ENCODE measurements around the gene PTPRD.

The PTPRD gene

DNA sequence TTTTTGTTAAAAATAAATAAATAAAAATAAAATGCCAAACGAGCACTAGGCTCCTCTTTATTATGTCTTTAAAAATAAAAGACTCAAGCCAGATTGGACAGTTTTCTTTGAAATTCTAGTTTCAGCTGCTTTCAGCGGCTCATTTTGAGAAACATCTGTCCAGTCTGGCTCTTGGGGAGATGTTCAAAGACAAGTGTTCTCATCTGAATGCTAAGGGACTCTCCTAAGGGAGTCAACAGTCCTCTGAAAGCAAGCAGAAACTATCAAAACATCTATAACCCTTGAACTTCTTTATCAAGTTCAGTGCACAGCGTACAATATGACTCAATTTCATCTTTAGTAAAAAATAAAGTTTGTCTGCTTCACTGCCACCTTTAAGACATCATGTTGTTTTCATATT is 1927.0 kb downstream of the PTPRD start:
- TF ChIP-seq FOXP2 (optimal IDR thresholded peaks at IDR 0.05; ENCODE audit: borderline replicate concordance, extremely low read depth, extremely low read length, insufficient read depth) (no peak), SIN3A (IDR thresholded peaks at IDR 0.05; ENCODE audit: borderline replicate concordance, insufficient read depth, low read length) (no peak), TAF1 (IDR thresholded peaks at IDR 0.05; ENCODE audit: borderline replicate concordance, insufficient read depth, low read length) (no peak), POLR2AphosphoS5 (IDR thresholded peaks at IDR 0.05; ENCODE audit: low read depth, low read length) (no peak)
- TF ChIP-seq, protein P1, sequence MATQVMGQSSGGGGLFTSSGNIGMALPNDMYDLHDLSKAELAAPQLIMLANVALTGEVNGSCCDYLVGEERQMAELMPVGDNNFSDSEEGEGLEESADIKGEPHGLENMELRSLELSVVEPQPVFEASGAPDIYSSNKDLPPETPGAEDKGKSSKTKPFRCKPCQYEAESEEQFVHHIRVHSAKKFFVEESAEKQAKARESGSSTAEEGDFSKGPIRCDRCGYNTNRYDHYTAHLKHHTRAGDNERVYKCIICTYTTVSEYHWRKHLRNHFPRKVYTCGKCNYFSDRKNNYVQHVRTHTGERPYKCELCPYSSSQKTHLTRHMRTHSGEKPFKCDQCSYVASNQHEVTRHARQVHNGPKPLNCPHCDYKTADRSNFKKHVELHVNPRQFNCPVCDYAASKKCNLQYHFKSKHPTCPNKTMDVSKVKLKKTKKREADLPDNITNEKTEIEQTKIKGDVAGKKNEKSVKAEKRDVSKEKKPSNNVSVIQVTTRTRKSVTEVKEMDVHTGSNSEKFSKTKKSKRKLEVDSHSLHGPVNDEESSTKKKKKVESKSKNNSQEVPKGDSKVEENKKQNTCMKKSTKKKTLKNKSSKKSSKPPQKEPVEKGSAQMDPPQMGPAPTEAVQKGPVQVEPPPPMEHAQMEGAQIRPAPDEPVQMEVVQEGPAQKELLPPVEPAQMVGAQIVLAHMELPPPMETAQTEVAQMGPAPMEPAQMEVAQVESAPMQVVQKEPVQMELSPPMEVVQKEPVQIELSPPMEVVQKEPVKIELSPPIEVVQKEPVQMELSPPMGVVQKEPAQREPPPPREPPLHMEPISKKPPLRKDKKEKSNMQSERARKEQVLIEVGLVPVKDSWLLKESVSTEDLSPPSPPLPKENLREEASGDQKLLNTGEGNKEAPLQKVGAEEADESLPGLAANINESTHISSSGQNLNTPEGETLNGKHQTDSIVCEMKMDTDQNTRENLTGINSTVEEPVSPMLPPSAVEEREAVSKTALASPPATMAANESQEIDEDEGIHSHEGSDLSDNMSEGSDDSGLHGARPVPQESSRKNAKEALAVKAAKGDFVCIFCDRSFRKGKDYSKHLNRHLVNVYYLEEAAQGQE (IDR thresholded peaks at IDR 0.05; ENCODE audit: insufficient read depth in 1 of 2, low read depth in 2 of 2, low read length in 2 of 2) = no peak

DNA sequence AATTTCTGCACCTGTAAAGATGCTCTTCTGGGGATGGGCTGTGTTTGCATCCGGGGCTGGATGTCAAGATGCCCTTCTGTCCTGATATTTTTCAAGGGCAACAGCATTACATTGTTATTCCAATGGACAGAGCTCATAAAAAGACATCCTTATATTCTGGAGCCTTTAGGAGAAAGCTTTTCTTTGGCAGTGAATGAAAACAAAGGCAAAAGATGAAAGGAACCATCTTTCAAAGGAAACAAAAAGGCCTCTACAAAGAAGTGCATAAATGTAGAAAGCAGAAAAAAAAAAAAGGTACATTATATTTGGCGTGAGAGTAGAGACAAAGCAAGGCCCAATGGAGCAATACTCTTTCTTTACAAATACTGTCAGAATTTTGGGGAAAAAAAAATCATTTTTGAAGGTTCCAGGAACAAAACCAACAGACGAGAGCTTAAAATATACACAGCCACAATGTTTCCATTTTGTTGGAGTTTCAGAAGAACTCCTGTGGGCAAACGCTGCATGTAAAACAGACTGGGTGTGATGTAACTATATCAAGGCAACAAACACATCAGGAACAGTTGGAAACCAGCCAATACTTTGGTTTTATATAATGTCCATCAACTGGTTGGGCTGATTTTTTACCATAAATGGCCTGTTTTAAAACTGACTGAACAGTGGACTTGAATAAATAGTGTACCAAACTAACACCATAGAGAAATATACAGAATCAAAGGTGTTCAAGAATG is 1927.7 kb downstream of the PTPRD start:
- TF ChIP-seq TAF1 (IDR thresholded peaks at IDR 0.05; ENCODE audit: borderline replicate concordance, insufficient read depth, low read length) = no peak

DNA sequence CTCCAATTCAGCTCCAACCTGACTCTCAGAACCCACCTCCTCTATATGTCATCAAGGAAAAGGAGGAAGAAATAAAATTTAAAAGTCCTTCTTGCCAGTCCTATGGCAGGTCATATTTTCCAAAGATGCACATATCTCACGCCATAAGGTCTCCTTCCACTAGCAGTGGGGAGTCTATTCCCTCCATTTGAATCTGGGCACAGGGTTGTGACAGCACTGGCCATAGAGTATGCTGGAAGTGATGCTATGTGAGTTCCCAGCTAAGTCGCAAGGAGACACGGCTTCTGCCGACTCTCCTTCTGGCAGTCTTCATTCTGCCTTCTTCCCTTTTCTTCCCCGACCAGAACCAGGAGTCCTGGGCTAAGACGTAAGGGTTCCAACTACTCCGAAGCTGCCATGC is 1929.3 kb downstream of the PTPRD start:
- no peak for TF ChIP-seq SIN3A (IDR thresholded peaks at IDR 0.05; ENCODE audit: borderline replicate concordance, insufficient read depth, low read length)
- no peak for TF ChIP-seq FOXP2 (optimal IDR thresholded peaks at IDR 0.05; ENCODE audit: borderline replicate concordance, extremely low read depth, extremely low read length, insufficient read depth)
- no peak for TF ChIP-seq POLR2AphosphoS5 (IDR thresholded peaks at IDR 0.05; ENCODE audit: low read depth, low read length)
- no peak for TF ChIP-seq TAF1 (IDR thresholded peaks at IDR 0.05; ENCODE audit: borderline replicate concordance, insufficient read depth, low read length)
- TF ChIP-seq, protein P1 (IDR thresholded peaks at IDR 0.05; ENCODE audit: insufficient read depth in 1 of 2, low read depth in 2 of 2, low read length in 2 of 2) = no peak

DNA sequence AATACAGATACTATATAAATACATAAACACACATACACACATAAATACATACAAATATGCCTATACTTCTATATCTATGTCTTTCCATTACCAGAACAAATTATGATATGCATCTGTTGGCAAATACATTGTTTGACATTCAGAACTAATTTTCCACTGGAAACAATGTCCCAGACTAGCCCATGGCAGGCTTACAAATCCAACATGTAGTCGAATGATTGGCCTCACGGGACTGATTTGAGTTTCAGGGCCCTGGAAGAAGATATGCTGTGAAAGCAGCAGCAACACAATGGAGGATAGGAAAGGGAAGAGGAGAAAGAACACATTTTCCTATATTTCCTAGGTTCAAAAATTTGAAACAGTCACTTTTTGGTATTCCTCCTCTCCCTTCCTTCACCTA is 1932.1 kb downstream of the PTPRD start:
- TF ChIP-seq POLR2AphosphoS5 (IDR thresholded peaks at IDR 0.05; ENCODE audit: low read depth, low read length) (no peak), TAF1 (IDR thresholded peaks at IDR 0.05; ENCODE audit: borderline replicate concordance, insufficient read depth, low read length) (no peak), SIN3A (IDR thresholded peaks at IDR 0.05; ENCODE audit: borderline replicate concordance, insufficient read depth, low read length) (no peak), FOXP2 (optimal IDR thresholded peaks at IDR 0.05; ENCODE audit: borderline replicate concordance, extremely low read depth, extremely low read length, insufficient read depth) (no peak)
- TF ChIP-seq, protein P1 (IDR thresholded peaks at IDR 0.05; ENCODE audit: insufficient read depth in 1 of 2, low read depth in 2 of 2, low read length in 2 of 2) = no peak

DNA sequence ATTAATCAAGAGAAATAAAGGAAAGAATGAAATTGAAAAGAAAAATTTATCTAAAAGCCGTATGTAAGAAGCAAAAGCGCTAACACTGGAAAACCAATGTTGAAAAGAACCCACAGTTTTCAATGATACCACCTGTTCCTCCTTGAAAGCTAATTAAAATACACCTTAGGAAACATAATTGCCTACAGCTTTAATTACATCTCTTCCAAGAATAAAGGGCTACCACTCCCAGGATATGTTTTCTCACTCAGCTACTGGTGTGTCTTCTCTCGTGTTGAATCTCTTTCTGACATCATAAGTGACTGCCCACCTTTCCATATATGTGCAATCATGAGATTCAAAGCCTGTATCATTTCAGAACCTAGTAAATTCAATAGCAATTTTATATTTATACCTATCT is 1932.6 kb downstream of the PTPRD start:
- TF ChIP-seq TAF1 (IDR thresholded peaks at IDR 0.05; ENCODE audit: borderline replicate concordance, insufficient read depth, low read length) = no peak
- TF ChIP-seq, protein P1 (IDR thresholded peaks at IDR 0.05; ENCODE audit: insufficient read depth in 1 of 2, low read depth in 2 of 2, low read length in 2 of 2) = no peak
- TF ChIP-seq POLR2AphosphoS5 (IDR thresholded peaks at IDR 0.05; ENCODE audit: low read depth, low read length) = no peak
- no peak for TF ChIP-seq FOXP2 (optimal IDR thresholded peaks at IDR 0.05; ENCODE audit: borderline replicate concordance, extremely low read depth, extremely low read length, insufficient read depth)
- TF ChIP-seq SIN3A (IDR thresholded peaks at IDR 0.05; ENCODE audit: borderline replicate concordance, insufficient read depth, low read length) = no peak

Data from PFSK-1 (cell line).